C4-2B (cell line): ENCODE results near the gene NDUFA3.

ENCODE experiments used
- ZFX ChIP-seq: fragments of 450-650 bp; IDR thresholded peaks from 2 replicates; pipeline ENCODE4 v1.6.1; 2017
- TF ChIP-seq, protein P1 (sequence below): fragments of 450-650 bp; conservative IDR thresholded peaks from 2 replicates; pipeline ENCODE4 v1.5.1; 2017; ENCODE audit warnings: mild to moderate bottlenecking

DNA sequence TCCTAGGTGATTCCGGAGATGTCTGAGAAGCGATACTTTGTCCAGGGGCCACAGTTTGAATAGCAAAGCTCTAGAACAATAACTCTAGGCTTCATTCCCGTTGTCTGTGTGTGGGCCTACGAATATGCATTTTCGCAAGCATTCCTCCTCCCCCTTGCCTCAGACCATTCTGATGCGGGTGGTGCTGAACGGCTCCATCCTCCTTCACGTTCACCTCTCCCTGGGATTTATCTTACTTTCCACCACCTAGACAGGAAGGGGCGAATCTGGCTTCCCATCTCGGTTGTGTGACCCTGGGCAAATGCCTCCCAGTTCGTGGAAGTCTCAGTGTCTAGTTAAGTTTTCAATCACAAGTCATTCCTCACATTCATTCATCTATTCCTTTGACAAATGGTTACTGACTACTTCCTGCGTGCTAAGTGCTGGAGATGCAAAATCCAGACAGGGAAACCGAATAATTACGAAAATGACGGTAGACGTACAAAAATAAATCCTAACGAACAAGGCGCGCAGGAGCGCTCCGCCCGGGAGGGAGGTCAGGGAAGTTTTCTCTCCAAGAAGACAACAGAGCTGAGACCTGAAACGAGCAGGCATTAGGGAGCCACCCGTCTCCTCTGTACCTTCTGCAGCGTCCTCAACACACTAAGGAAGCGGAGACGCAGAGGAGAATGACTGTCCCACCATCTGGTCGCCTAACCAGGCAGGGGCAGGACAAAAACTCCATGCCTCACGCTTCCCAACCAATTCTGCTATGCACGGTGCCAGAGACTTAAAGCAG, 33.6 kb downstream of the NDUFA3 start:
- TF ChIP-seq, protein P1, sequence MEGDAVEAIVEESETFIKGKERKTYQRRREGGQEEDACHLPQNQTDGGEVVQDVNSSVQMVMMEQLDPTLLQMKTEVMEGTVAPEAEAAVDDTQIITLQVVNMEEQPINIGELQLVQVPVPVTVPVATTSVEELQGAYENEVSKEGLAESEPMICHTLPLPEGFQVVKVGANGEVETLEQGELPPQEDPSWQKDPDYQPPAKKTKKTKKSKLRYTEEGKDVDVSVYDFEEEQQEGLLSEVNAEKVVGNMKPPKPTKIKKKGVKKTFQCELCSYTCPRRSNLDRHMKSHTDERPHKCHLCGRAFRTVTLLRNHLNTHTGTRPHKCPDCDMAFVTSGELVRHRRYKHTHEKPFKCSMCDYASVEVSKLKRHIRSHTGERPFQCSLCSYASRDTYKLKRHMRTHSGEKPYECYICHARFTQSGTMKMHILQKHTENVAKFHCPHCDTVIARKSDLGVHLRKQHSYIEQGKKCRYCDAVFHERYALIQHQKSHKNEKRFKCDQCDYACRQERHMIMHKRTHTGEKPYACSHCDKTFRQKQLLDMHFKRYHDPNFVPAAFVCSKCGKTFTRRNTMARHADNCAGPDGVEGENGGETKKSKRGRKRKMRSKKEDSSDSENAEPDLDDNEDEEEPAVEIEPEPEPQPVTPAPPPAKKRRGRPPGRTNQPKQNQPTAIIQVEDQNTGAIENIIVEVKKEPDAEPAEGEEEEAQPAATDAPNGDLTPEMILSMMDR: no peak
- no peak for TF ChIP-seq ZFX
